DMS153 (cell line): Measurements from ENCODE around the gene EXOC1L.
A peak's percentile ranks its signal among the peaks of the same experiment; 100 is the strongest.
"Not testable (repeated sequence)": the region's sequence is repeated elsewhere in the genome, so short reads cannot be mapped to it uniquely, and the experiment has no call there.

Experiments used
- DNase-seq: peaks from one replicate; lab custom pipeline; 2025; lab: John Stamatoyannopoulos, UW

Gene EXOC1L

GRCh38 chr4:55838356-55838755 lies 18.8 kb downstream of the EXOC1L start:
- no peak for DNase-seq

- DNase-seq, result no peak
Measured at GRCh38 chr4:55838952-55839351, 19.4 kb downstream of the EXOC1L start.

- DNase-seq, result no peak
Measured at GRCh38 chr4:55840956-55841355, 21.4 kb downstream of the EXOC1L start.

GRCh38 chr4:55841373-55842239 lies 22.0 kb downstream of the EXOC1L start:
- not testable (repeated sequence) for DNase-seq

DNA sequence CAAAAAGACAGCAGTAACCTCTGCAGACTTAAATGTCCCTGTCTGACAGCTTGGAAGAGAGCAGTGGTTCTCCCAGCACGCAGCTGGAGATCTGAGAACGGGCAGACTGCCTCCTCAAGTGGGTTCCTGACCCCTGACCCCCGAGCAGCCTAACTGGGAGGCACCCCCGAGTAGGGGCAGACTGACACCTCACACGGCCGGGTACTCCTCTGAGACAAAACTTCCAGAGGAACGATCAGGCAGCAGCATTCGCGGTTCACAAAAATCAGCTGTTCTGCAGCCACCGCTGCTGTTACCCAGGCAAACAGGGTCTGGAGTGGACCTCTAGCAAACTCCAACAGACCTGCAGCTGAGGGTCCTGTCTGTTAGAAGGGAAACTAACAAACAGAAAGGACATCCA lies 22.7 kb downstream of the EXOC1L start:
- DNase-seq, result not testable (repeated sequence)

DNA sequence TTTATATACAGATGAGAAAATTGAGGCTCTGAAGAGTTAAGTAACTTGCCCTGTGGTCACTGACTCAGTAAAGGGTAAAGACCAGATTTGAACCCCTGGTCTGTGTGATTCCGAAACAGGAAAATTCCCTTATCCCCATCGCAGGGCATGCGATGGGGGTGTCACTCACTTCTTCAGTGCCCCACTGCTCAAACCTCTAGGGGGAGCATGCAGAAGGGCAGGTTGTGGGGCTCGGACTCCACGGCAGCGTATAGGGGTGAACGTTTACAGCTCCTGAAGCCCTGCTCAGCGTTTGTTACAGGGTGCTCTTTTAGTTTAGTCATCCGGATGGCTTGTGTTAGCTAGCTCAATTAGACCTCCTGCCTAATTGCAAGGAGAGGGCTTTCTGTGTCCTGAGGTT lies 30.1 kb downstream of the EXOC1L start:
- DNase-seq, result no peak

DNA sequence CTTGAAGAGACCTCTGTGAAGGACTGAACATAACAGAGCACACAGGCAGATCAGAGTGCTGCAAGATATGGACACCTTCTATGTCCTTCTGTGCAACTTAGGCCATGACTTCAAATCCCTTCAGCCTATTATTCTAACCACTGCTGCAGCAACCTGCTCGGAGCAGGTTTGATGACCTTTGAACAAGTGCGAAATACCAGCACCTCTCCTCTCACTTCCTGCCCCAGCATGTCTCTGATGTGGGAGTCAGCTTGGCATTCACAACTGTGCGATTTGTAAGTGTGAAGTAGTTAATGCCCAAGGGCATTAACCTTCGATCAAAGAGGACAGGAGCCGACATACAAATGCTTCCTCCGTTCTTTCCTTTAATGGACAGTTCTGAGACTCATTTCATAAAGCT lies 32.3 kb downstream of the EXOC1L start:
- DNase-seq, result no peak

DNA sequence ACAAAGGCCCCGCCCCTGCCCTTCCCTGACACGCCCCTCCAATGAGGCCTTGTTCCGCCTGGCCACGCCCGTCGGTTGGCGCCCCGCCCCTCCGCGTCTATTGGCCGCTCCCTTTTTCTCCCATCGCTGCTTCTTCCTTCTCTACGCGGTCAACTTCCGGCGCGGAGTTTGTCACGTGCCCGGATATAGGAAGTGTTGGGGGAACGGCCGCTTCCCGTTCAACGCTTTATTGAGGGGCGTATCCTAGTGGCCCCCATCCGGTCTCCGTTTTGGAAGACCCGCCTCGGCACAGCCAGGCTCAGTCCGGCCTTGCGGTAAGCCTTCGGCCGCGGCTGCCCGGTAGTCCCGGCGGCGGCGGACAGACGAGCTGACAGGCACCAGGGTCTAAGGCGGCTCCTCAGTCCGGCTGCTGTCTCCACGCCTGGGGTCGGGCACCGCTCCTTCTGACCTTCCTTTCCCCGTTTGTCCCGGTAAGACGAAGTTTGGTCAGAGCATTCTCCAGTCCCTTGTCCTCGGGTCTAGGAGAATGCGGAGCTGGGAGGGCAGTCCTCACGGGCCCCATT lies 34.0 kb downstream of the EXOC1L start, which contains the start of gene EXOC1:
Gene EXOC1, plus strand, starts transcription at position 165 of the 563 bp plus-strand sequence. CDS start 4,676 bp downstream, outside the sequence.
- peak; percentile 93 for DNase-seq

- DNase-seq, result no peak
Measured at GRCh38 chr4:55854129-55854528, 34.5 kb downstream of the EXOC1L start.

DNA sequence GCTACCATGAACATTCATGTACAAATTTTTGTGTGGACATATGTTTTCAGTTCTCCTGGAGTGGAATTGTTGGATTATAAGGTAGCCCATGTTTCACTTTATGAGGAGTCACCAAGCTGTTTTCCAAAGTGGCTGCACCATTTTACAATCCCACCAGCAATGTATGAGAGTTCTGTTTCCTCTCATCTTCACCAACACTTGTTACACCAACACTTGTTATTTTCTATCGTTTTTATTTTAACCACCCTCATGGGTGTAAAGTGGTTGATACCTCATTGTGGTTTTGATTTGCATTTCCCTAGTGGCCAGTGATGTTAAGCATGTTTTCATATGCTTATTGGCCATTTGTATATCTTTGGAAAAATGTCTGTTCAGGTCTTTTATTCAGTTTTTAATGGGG lies 38.0 kb downstream of the EXOC1L start:
- DNase-seq, result no peak

DNA sequence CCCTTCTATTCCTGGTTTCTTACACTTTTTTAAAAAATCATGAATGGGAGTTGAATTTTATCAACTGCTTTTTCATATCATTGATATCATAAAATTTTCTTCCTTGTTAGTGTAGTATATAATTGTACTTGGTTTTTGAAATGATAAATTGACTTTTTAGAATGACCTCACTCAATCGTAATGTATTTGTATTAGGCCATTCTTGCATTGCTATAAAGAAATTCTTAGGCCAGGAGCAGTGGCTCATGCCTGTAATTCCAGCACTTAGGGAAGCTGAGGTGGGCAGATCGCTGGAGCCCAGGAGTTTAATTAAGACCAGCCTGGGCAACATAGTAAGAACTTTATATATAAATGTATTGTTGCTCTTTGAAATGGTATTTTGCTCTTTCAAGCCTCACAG lies 40.1 kb downstream of the EXOC1L start:
- no peak for DNase-seq

DNA sequence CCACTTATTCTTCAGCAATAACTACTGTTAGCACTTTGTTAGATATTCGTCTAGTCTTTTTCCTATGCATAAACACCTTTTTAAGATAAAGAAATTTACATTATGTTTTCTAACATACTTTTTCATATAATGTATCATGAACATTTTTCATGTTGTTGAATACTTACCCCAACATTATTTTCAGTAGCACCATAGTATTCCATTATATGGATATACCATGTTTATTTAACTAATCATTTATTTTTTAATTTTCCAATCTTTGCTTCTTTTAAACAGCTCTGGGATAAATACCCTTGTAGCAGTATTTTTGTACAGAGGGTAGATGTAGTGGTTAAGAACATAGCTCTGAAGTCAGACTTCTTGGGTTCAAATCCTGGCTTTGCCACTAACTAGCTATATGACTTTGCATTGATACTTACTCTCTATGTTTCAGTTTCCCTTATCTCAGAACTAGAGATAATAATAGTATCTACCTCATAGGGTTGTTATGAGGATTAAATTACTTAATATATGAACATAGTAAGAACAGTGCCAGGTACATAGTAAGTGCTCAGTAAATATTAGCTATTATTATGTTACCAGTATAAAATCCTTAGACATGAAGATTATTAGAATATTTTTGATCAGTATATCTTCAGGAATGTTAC lies 45.1 kb downstream of the EXOC1L start:
- no peak for DNase-seq

GRCh38 chr4:55865228-55865806 lies 45.7 kb downstream of the EXOC1L start:
- DNase-seq, result no peak

DNA sequence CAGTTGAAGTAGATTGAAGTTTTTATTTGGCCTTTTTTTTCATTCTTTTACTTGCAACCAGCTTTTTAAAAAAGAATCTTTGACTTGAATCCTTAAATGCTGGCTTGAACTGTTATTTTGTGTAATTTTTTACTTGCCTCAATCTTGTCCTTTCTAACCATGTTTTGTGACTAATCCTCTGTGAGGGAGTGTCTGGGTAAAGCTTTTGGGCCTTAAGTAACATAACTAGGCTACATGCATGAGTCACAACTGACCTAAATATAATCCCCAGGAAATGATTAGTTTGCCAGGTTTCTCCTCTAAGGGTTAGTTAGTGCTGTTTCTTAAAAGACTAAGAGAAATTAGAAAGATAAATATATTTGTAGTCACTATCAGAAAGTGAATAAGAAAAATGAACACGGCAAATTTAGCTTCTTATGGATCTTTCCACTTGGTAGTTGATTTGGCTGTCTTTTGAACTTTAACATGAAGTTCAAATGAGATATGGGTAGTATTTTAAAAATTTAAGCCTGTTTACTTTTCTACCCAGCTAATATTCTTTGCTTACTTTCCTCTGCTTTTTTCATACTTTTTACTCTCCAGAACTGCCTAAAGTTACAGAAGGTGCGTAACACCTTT lies 46.8 kb downstream of the EXOC1L start:
- DNase-seq, result no peak

DNA sequence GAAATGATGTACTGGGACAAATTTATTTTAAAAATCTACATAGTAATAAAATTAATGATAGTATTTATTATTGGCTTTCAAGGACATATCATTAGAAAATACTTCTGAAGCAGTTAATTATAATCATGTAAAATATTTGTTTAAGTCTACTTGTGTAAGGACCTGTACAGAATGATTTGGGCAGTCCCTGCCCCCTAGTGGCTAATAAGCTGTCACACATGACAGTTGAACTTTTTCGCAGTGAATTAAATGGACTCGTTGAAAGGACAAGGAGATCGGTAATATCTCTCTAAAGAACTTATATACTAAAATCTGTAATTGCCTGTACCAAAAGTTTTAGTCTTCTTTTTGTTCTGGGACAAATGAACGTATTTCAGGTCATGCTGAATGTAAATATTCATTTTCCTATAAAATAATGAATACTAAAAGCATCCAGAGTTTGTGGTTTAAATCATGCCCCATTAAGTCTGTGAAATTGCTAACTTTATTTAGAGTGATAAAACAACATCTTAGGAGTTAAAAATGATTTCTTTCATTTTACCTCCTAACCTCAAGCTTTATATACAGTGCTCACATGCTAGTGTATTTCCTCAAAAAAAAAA lies 47.5 kb downstream of the EXOC1L start:
- DNase-seq, result peak; percentile 53

DNA sequence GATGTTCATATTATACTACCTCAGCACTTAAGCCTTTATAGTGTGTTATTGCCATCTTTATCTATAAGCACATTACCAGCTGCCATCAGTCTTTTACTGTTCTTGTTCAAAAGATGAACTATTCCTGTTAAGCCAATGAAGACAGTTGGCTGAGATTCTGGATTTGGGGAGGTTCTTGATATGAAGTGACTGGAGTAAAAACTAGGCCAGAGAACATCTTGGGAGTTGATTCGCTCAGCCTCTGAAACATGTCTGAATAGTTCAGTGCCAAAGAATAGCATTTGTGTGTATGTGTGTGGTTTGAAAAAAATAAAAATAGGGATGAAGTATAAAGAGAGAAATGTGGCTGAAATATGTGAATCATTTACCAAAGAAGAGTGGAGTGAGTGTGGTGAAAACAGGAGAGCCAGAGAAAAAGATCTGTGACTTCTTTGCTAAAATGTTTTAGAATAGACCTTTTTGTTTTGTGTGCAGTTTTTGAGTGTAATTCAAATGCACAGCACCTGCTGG lies 49.0 kb downstream of the EXOC1L start:
- DNase-seq, result no peak

GRCh38 chr4:55871299-55871800 lies 51.8 kb downstream of the EXOC1L start:
- DNase-seq, result no peak

DNA sequence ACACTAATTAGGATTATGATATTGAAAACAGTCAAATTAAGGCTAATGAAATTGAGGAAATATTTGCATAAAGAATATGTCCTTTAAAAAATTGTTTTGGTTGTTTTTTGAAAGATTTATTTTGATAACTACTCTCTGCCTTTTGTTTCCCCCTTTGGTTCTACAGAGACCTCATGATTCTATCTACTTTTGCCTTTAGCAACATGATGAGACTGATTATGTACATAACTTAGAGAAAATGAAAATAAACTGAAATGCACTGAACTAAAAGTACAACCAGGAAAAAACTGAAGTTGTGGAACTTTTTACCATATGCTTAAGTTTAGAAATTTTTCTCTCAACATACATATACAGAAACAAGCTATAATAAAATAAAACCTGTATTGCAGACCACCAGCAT lies 55.2 kb downstream of the EXOC1L start:
- no peak for DNase-seq

- no peak for DNase-seq
Measured at GRCh38 chr4:55876387-55876786, 56.8 kb downstream of the EXOC1L start.

DNA sequence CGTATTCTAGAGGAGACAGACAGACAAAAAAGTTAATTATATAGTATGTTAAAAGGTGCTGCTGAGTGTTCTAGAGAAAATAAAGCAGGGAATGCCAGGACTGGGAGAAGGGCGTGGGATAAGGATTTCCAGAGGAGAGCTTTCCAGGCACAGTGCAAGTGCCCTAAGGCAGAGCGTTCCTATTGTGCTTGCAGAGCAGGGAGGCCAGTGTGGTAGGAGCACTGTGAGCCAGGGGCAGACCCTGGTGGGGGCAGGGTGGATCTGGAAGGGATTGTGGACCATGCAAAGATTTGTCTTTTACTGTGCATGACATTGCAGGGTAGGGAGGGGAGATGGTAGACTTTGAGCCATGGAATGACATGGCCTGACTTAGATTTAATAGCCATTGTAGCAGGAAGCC lies 59.6 kb downstream of the EXOC1L start:
- DNase-seq, result no peak

GRCh38 chr4:55880652-55881280 lies 61.2 kb downstream of the EXOC1L start:
- DNase-seq, result no peak
